SK-N-SH (cell line): Measurements from ENCODE around the gene TOM1L2.

Experiments
- CTCF ChIP-seq: fragments of 200-600 bp; sonication (generic); IDR thresholded peaks from 2 replicates; pipeline ENCODE4 v1.6.1; 2017; ENCODE audit warnings: antibody characterized with exemption, mild to moderate bottlenecking, moderate library complexity
- EP300 ChIP-seq, 2 experiments: IDR thresholded peaks; 2 replicates each; pipeline versions ENCODE4 v1.4.0 to v1.6.1; 2012; ENCODE audit warnings: borderline replicate concordance in 1 of 2, low read depth in 1 of 2, low read length in 1 of 2
- EZH2phosphoT487 ChIP-seq: fragments of 200-600 bp; sonication (generic); IDR thresholded peaks from 2 replicates; pipeline ENCODE4 v1.6.1; 2017; ENCODE audit warnings: low read depth, mixed run types, mild to moderate bottlenecking, antibody characterized with exemption, moderate library complexity, borderline replicate concordance
- GATA2 ChIP-seq: sonication (generic); formaldehyde crosslinking; IDR thresholded peaks from 2 replicates; pipeline ENCODE4 v1.5.0; 2020; ENCODE audit warnings: mild to moderate bottlenecking, missing genetic modification reagents
- IRF3 ChIP-seq: fragments of 150-350 bp; IDR thresholded peaks from 2 replicates; pipeline ENCODE4 v1.6.1; 2016; ENCODE audit warnings: mild to moderate bottlenecking, low read depth, low read length
- NRF1 ChIP-seq: IDR thresholded peaks from 2 replicates; pipeline ENCODE4 v1.6.1; 2012; ENCODE audit warnings: low read depth, mild to moderate bottlenecking, low read length
- REST ChIP-seq: IDR thresholded peaks from 2 replicates; pipeline ENCODE4 v1.6.1; 2012; ENCODE audit warnings: mild to moderate bottlenecking, low read depth, low read length, moderate library complexity
- TAF1 ChIP-seq: IDR thresholded peaks from 2 replicates; pipeline ENCODE4 v1.6.1; 2012; ENCODE audit warnings: low read depth, mild to moderate bottlenecking, low read length, moderate library complexity, borderline replicate concordance
- TEAD4 ChIP-seq: IDR thresholded peaks from 2 replicates; pipeline ENCODE4 v1.4.0; 2012; ENCODE audit warnings: mild to moderate bottlenecking, borderline replicate concordance; ENCODE audit not compliant: insufficient read depth
- TF ChIP-seq, protein P1 (sequence below): IDR thresholded peaks from 2 replicates; pipeline ENCODE4 v1.4.0; 2012; ENCODE audit warnings: low read depth
- TF ChIP-seq, protein P2 (sequence below): fragments of 150-350 bp; IDR thresholded peaks from 2 replicates; pipeline ENCODE4 v1.6.1; 2017; ENCODE audit warnings: antibody characterized with exemption, low read length, low read depth, borderline replicate concordance

GRCh38 chr17:17834974-17835373 is 137.2 kb downstream of the TOM1L2 start:
- no peak for TF ChIP-seq EP300 (IDR thresholded peaks at IDR 0.05; ENCODE audit: borderline replicate concordance in 1 of 2, low read depth in 1 of 2, low read length in 1 of 2)
- TF ChIP-seq CTCF, result no peak
- TF ChIP-seq EZH2phosphoT487, result no peak
- no peak for TF ChIP-seq GATA2 (CRISPR knock-in tag)
- TF ChIP-seq NRF1, result no peak
- TF ChIP-seq TAF1, result no peak
- TF ChIP-seq IRF3, result no peak
- TF ChIP-seq, protein P1, sequence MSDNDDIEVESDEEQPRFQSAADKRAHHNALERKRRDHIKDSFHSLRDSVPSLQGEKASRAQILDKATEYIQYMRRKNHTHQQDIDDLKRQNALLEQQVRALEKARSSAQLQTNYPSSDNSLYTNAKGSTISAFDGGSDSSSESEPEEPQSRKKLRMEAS, result no peak
- TF ChIP-seq, protein P2, sequence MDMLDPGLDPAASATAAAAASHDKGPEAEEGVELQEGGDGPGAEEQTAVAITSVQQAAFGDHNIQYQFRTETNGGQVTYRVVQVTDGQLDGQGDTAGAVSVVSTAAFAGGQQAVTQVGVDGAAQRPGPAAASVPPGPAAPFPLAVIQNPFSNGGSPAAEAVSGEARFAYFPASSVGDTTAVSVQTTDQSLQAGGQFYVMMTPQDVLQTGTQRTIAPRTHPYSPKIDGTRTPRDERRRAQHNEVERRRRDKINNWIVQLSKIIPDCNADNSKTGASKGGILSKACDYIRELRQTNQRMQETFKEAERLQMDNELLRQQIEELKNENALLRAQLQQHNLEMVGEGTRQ, result no peak
- no peak for TF ChIP-seq REST
- no peak for TF ChIP-seq TEAD4
